Neuronal stem cell (in vitro differentiated cells): ENCODE measurements around the gene ADAMTS17.

ENCODE experiments used
- DNase-seq: peaks from one replicate; pipeline ENCODE4 v3.0.0-alpha.2; 2013; ENCODE audit warnings: low spot score
- H2AFZ ChIP-seq: one replicate; pipeline ENCODE4 v1.6.1; 2013; ENCODE audit warnings: mild to moderate bottlenecking, low read length, inconsistent platforms
- H2AK5ac ChIP-seq: 2 replicates; pipeline ENCODE4 v1.6.1; 2013; ENCODE audit warnings: low read depth, mild to moderate bottlenecking, inconsistent platforms, low read length, moderate library complexity, mixed read lengths
- H2BK120ac ChIP-seq: 2 replicates; pipeline ENCODE4 v1.6.1; 2013; ENCODE audit warnings: low read depth, mild to moderate bottlenecking, inconsistent platforms, low read length, moderate library complexity, mixed read lengths
- H2BK12ac ChIP-seq: one replicate; pipeline ENCODE4 v1.6.1; 2013; ENCODE audit warnings: low read length, inconsistent platforms
- H2BK15ac ChIP-seq: 2 replicates; pipeline ENCODE4 v1.6.1; 2013; ENCODE audit warnings: mild to moderate bottlenecking, low read length, inconsistent platforms, mixed read lengths
- H2BK5ac ChIP-seq: one replicate; pipeline ENCODE4 v1.6.1; 2013; ENCODE audit warnings: inconsistent platforms, mild to moderate bottlenecking, low read length, moderate library complexity
- H3K14ac ChIP-seq: one replicate; pipeline ENCODE4 v1.6.1; 2013; ENCODE audit warnings: low read length, inconsistent platforms
- H3K18ac ChIP-seq: 2 replicates; pipeline ENCODE4 v1.6.1; 2013; ENCODE audit warnings: low read length, inconsistent platforms
- H3K23ac ChIP-seq: 2 replicates; pipeline ENCODE4 v1.6.1; 2013; ENCODE audit warnings: low read depth, mild to moderate bottlenecking, mixed read lengths, low read length, inconsistent platforms; ENCODE audit not compliant: poor library complexity
- H3K27ac ChIP-seq: replicated peaks from 3 replicates; pipeline ENCODE4 v1.5.1; 2013; ENCODE audit warnings: low read length, inconsistent platforms
- H3K27me3 ChIP-seq, 3 experiments: 2 replicates each; pipeline ENCODE4 v1.6.1; 2013; ENCODE audit warnings: low read length in 3 of 3, mild to moderate bottlenecking in 2 of 3, inconsistent platforms in 1 of 3, low read depth in 1 of 3, mixed read lengths in 1 of 3, moderate library complexity in 1 of 3; ENCODE audit not compliant: control insufficient read depth in 3 of 3, insufficient read depth in 3 of 3
- H3K36me3 ChIP-seq, 2 donors: replicated peaks in 1 of 2; 2 replicates each; pipeline ENCODE4 v1.6.1; 2013; ENCODE audit warnings: low read length in 2 of 2; ENCODE audit not compliant: control insufficient read depth in 2 of 2, insufficient read depth in 2 of 2
- H3K4ac ChIP-seq: 2 replicates; pipeline ENCODE4 v1.6.1; 2013; ENCODE audit warnings: inconsistent platforms, mild to moderate bottlenecking, low read length, moderate library complexity
- H3K4me1 ChIP-seq, 2 donors: 1 replicate in 1 of 2; 2 replicates in 1 of 2; pipeline ENCODE4 v1.6.1; 2013; ENCODE audit warnings: low read length in 2 of 2, low read depth in 1 of 2; ENCODE audit not compliant: control insufficient read depth in 2 of 2, insufficient read depth in 1 of 2
- H3K4me2 ChIP-seq: one replicate; pipeline ENCODE4 v1.6.1; 2013; ENCODE audit warnings: mild to moderate bottlenecking, low read length, inconsistent platforms; ENCODE audit not compliant: insufficient read depth, poor library complexity, severe bottlenecking
- H3K4me3 ChIP-seq, 2 donors: 2 replicates each; pipeline ENCODE4 v1.5.1; 2013; ENCODE audit warnings: low read length in 2 of 2, mild to moderate bottlenecking in 2 of 2, inconsistent platforms in 1 of 2, moderate library complexity in 1 of 2
- H3K79me1 ChIP-seq: one replicate; pipeline ENCODE4 v1.6.1; 2013; ENCODE audit warnings: low read depth, mild to moderate bottlenecking, inconsistent platforms, low read length, moderate library complexity
- H3K9ac ChIP-seq: one replicate; pipeline ENCODE4 v1.6.1; 2013; ENCODE audit warnings: mild to moderate bottlenecking, low read depth, low read length, inconsistent platforms; ENCODE audit not compliant: poor library complexity
- H3K9me3 ChIP-seq, 2 donors: replicated peaks in 1 of 2; 2 replicates each; pipeline versions ENCODE3 to v1.6.1; 2013; ENCODE audit warnings: low read length in 2 of 2, mild to moderate bottlenecking in 2 of 2, inconsistent platforms in 1 of 2, low read depth in 1 of 2, mixed read lengths in 1 of 2, moderate library complexity in 1 of 2; ENCODE audit not compliant: control insufficient read depth in 2 of 2, insufficient read depth in 1 of 2
- H4K8ac ChIP-seq: one replicate; pipeline ENCODE4 v1.6.1; 2013; ENCODE audit warnings: low read depth, mild to moderate bottlenecking, inconsistent platforms, low read length, moderate library complexity
- H4K91ac ChIP-seq: one replicate; pipeline ENCODE4 v1.6.1; 2013; ENCODE audit warnings: low read length, low read depth, mild to moderate bottlenecking, inconsistent platforms; ENCODE audit not compliant: poor library complexity
- WGBS, 2 donors: extraction: QIAGEN DNeasy Blood & Tissue Kit; methylation state at CpG; one replicate each; pipeline ENCODE4 v1.1.7; 2013; ENCODE audit warnings: missing lambda C conversion rate in 2 of 2, mixed read lengths in 1 of 2; ENCODE audit not compliant: insufficient read length in 2 of 2, insufficient replicate concordance in 1 of 2; ENCODE audit errors: extremely low coverage in 2 of 2; 5-methylcytosine and 5-hydroxymethylcytosine counted together

Gene ADAMTS17

DNA sequence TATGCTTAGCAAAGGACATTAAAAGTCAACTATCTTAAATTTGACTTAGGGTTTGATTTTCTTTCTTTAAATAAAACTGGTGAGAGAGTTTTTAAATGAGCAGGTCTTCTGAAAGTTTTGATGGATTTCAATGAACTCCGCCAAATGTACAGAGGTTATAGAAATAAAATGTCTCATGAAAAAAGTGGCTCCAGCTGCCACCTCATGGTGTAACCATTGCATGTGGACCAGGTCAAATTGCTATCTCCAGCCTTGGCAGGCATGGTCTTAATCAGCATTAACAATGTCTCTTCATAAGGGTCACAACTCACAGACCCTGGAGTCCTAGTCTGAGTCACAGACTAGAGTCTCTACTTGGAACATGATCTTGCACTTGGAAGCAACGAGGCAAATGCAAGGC, 182.3 kb downstream of the ADAMTS17 start:
- no peak overlapping the region for H3K27ac ChIP-seq
- H3K79me1 ChIP-seq: no peaks in the 10 kb centered on the region
- no peaks in the 10 kb centered on the region for H3K4me1 ChIP-seq
- H3K4me2 ChIP-seq: no peak overlapping the region
- H2BK120ac ChIP-seq: no peak overlapping the region
- H3K36me3 ChIP-seq: no peaks in the 10 kb centered on the region
- H3K4ac ChIP-seq: no peak overlapping the region
- no peak overlapping the region for H2BK5ac ChIP-seq
- no CpG with 5 or more reads among the region's 2 CpGs for WGBS, 2 donors
- no peak overlapping the region for H4K8ac ChIP-seq
- H2AFZ ChIP-seq: no peak overlapping the region
- H3K18ac ChIP-seq: no peak overlapping the region
- no peaks in the 10 kb centered on the region for H3K9me3 ChIP-seq
- H3K14ac ChIP-seq: no peak overlapping the region
- no peak overlapping the region for H2BK12ac ChIP-seq
- H3K23ac ChIP-seq: no peak overlapping the region
- H3K9ac ChIP-seq: no peak overlapping the region
- DNase-seq: no peak
- no peak overlapping the region for H2BK15ac ChIP-seq
- no peak overlapping the region for H2AK5ac ChIP-seq
- no peaks in the 10 kb centered on the region for H3K27me3 ChIP-seq
- no peak overlapping the region for H4K91ac ChIP-seq
- H3K4me3 ChIP-seq: no peak overlapping the region

DNA sequence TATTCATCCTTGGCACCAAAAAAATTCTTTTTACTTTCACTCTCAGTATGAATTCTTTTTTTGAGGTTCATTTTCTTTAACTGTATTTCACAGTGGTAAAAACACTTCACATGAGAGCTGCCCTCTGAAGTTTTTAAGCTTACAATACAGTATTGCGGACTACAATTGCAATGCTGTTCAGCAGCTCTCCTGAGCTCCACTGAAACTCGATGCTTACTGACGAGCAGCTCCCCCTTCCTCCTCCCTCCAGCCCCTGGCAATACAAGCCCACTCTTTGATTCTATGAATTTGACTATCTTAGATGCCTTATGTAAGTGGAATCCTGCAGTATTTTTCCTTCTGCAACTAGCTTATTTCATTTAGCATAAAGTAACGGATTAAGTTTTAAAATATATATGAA, 183.4 kb downstream of the ADAMTS17 start:
- no peak overlapping the region for H3K4me3 ChIP-seq
- no peak overlapping the region for H2BK5ac ChIP-seq
- no peak overlapping the region for H2BK12ac ChIP-seq
- no peak overlapping the region for H3K4me2 ChIP-seq
- no peak overlapping the region for H3K14ac ChIP-seq
- H2BK15ac ChIP-seq: no peak overlapping the region
- DNase-seq: no peak
- no CpG with 5 or more reads among the region's 4 CpGs for WGBS, 2 donors
- no peaks in the 10 kb centered on the region for H3K27me3 ChIP-seq
- no peaks in the 10 kb centered on the region for H3K36me3 ChIP-seq
- H2BK120ac ChIP-seq: no peak overlapping the region
- no peak overlapping the region for H3K27ac ChIP-seq
- no peak overlapping the region for H2AK5ac ChIP-seq
- H4K8ac ChIP-seq: no peak overlapping the region
- H3K9ac ChIP-seq: no peak overlapping the region
- no peaks in the 10 kb centered on the region for H3K4me1 ChIP-seq
- no peaks in the 10 kb centered on the region for H3K79me1 ChIP-seq
- no peak overlapping the region for H3K23ac ChIP-seq
- H4K91ac ChIP-seq: no peak overlapping the region
- H3K18ac ChIP-seq: no peak overlapping the region
- no peak overlapping the region for H3K4ac ChIP-seq
- no peak overlapping the region for H2AFZ ChIP-seq
- no peaks in the 10 kb centered on the region for H3K9me3 ChIP-seq

GRCh38 chr15:100156201-100156600, 185.6 kb downstream of the ADAMTS17 start:
- no peak overlapping the region for H3K4me3 ChIP-seq
- H3K9ac ChIP-seq: no peak overlapping the region
- DNase-seq: no peak
- H2BK15ac ChIP-seq: no peak overlapping the region
- no peaks in the 10 kb centered on the region for H3K36me3 ChIP-seq
- H3K9me3 ChIP-seq: no peaks in the 10 kb centered on the region
- H3K4me2 ChIP-seq: no peak overlapping the region
- no peak overlapping the region for H3K27ac ChIP-seq
- H4K91ac ChIP-seq: no peak overlapping the region
- no peak overlapping the region for H3K14ac ChIP-seq
- no peaks in the 10 kb centered on the region for H3K4me1 ChIP-seq
- no peak overlapping the region for H4K8ac ChIP-seq
- H3K23ac ChIP-seq: no peak overlapping the region
- no peak overlapping the region for H2BK5ac ChIP-seq
- no peaks in the 10 kb centered on the region for H3K79me1 ChIP-seq
- H3K4ac ChIP-seq: no peak overlapping the region
- H3K18ac ChIP-seq: no peak overlapping the region
- no peaks in the 10 kb centered on the region for H3K27me3 ChIP-seq
- no CpG with 5 or more reads among the region's 6 CpGs for WGBS, 2 donors
- no peak overlapping the region for H2BK12ac ChIP-seq
- H2AFZ ChIP-seq: no peak overlapping the region
- H2AK5ac ChIP-seq: no peak overlapping the region
- no peak overlapping the region for H2BK120ac ChIP-seq

- Histone ChIP-seq H3K9ac (no peak overlapping the region), H3K14ac (no peak overlapping the region), H2BK15ac (no peak overlapping the region), H2AFZ (no peak overlapping the region), H3K27ac (no peak overlapping the region), H2BK12ac (no peak overlapping the region), H2BK120ac (no peak overlapping the region), H3K4ac (no peak overlapping the region), H2AK5ac (no peak overlapping the region), H3K79me1 (no peaks in the 10 kb centered on the region), H3K4me2 (no peak overlapping the region), H2BK5ac (no peak overlapping the region), H3K23ac (no peak overlapping the region), H3K18ac (no peak overlapping the region), H3K4me1 (no peaks in the 10 kb centered on the region), H4K91ac (no peak overlapping the region), H3K4me3 (no peak overlapping the region), H3K36me3 (no peaks in the 10 kb centered on the region), H3K9me3 (no peaks in the 10 kb centered on the region), H4K8ac (no peak overlapping the region), H3K27me3 (no peaks in the 10 kb centered on the region)
- no CpG with 5 or more reads among the region's 8 CpGs for WGBS, 2 donors
- DNase-seq: no peak
These were observed 187.4 kb downstream of the ADAMTS17 start for GRCh38 chr15:100154338-100154737.
